GM12878 (cell line): ENCODE measurements around the gene GLB1L3. TPM values are rescaled to one million over a fixed set of nuclear protein-coding genes. Genes with fewer than 3 reads are reported as not detected.

ENCODE experiments used
- ATAC-seq: fragments of 200-7000 bp; cut with Tn5 transposase; 3 replicates; pipeline ENCODE4 v1.9.1; 2020; ENCODE audit warnings: mild to moderate bottlenecking, moderate library complexity
- BruUV-seq: library from RNA; stranded (reverse); fragments of 400-500 nt; replicated peaks from 2 replicates; lab custom pipeline; 2021; lab: Mats Ljungman, UMichigan
- CTCF ChIA-PET: fragments of 300-600 bp; sonication (Branson Sonifier 250); formaldehyde crosslinking; extraction: SDS; loops from one replicate; lab custom pipeline; 2021; ENCODE audit warnings: inconsistent platforms; lab: Yijun Ruan, JAX
- POLR2A ChIA-PET: fragments of 350-600 bp; formaldehyde crosslinking; extraction: SDS; loops from one replicate; lab custom pipeline; 2021; ENCODE audit warnings: inconsistent platforms; lab: Charles Lee
- RAD21 ChIA-PET: fragments of 300-600 bp; sonication (Branson Sonifier 250); formaldehyde crosslinking; loops from one replicate; lab custom pipeline; 2023; ENCODE audit warnings: antibody characterized with exemption; ENCODE audit not compliant: unreplicated experiment; lab: Charles Lee
- SMC1A ChIA-PET: fragments of 300-600 bp; sonication (Branson Sonifier 250); formaldehyde crosslinking; loops from one replicate; lab custom pipeline; 2023; ENCODE audit not compliant: unreplicated experiment, uncharacterized antibody; lab: Charles Lee
- DNase-seq: peaks from one replicate; pipeline ENCODE4 v3.0.0-alpha.2; 2011; ENCODE audit warnings: low read depth, low spot score
- FAIRE-seq: peaks from 3 replicates; lab custom pipeline; 2011; peaks lifted over from hg19 to GRCh38; lab: Jason Lieb, UNC
- H2AFZ ChIP-seq: 2 replicates; pipeline ENCODE4 v1.6.0; 2011; ENCODE audit warnings: low read depth, low read length, control low read depth; ENCODE audit not compliant: control insufficient read depth
- H3K27ac ChIP-seq: 2 replicates; pipeline ENCODE4 v1.5.1; 2011; ENCODE audit warnings: control low read depth; ENCODE audit not compliant: control insufficient read depth, insufficient read depth
- H3K27me3 ChIP-seq, 2 experiments: replicated peaks in 1 of 2; 2 replicates each; pipeline versions ENCODE4 v1.6.0 to v1.6.1; 2011; ENCODE audit warnings: low read length in 1 of 2; ENCODE audit not compliant: control insufficient read depth in 2 of 2, insufficient read depth in 2 of 2
- H3K36me3 ChIP-seq, 2 experiments: 2 replicates each; pipeline ENCODE4 v1.5.1; 2011; ENCODE audit warnings: low read length in 1 of 2; ENCODE audit not compliant: control insufficient read depth in 2 of 2, insufficient read depth in 2 of 2
- H3K4me1 ChIP-seq: 2 replicates; pipeline ENCODE4 v1.6.1; 2011; ENCODE audit warnings: mild to moderate bottlenecking, low read length, moderate library complexity, mixed read lengths; ENCODE audit not compliant: control insufficient read depth, insufficient read depth
- H3K4me2 ChIP-seq: 2 replicates; pipeline ENCODE4 v1.6.0; 2011; ENCODE audit warnings: control low read depth; ENCODE audit not compliant: control insufficient read depth, insufficient read depth
- H3K4me3 ChIP-seq: fragments of 200-600 bp; sonication (generic); 2 replicates; pipeline ENCODE4 v1.5.1; 2016
- H3K79me2 ChIP-seq: 2 replicates; pipeline ENCODE4 v1.6.0; 2011; ENCODE audit warnings: low read length; ENCODE audit not compliant: control insufficient read depth, insufficient read depth
- H3K9ac ChIP-seq: 2 replicates; pipeline ENCODE4 v1.8.0; 2011; ENCODE audit warnings: low read length, control low read depth, mixed read lengths; ENCODE audit not compliant: control insufficient read depth, insufficient read depth
- H3K9me3 ChIP-seq: replicated peaks from 3 replicates; pipeline ENCODE4 v1.5.1; 2011; ENCODE audit warnings: mild to moderate bottlenecking, low read length; ENCODE audit not compliant: control insufficient read depth, insufficient read depth
- H4K20me1 ChIP-seq: 2 replicates; pipeline ENCODE4 v1.6.0; 2011; ENCODE audit not compliant: control insufficient read depth, insufficient read depth
- CHD1 ChIP-seq: IDR thresholded peaks from 2 replicates; pipeline ENCODE4 v1.6.1; 2012; ENCODE audit warnings: low read depth, low read length, improper control_type of control experiment
- ESRRA ChIP-seq: IDR thresholded peaks from 2 replicates; pipeline ENCODE4 v1.6.1; 2012; ENCODE audit warnings: mild to moderate bottlenecking, low read length, improper control_type of control experiment
- IRF4 ChIP-seq: IDR thresholded peaks from 2 replicates; pipeline ENCODE4 v1.6.1; 2011; ENCODE audit warnings: low read depth, low read length
- JUNB ChIP-seq: IDR thresholded peaks from 2 replicates; pipeline ENCODE4 v1.6.1; 2016; ENCODE audit warnings: antibody characterized with exemption, mild to moderate bottlenecking
- KLF5 ChIP-seq: fragments of 450-650 bp; IDR thresholded peaks from 2 replicates; pipeline ENCODE4 v1.6.1; 2014; ENCODE audit warnings: mild to moderate bottlenecking; ENCODE audit not compliant: partially characterized antibody
- NR2C1 ChIP-seq: fragments of 450-650 bp; IDR thresholded peaks from 2 replicates; pipeline ENCODE4 v1.6.1; 2017; ENCODE audit warnings: antibody characterized with exemption, mild to moderate bottlenecking, moderate library complexity
- PBX3 ChIP-seq: IDR thresholded peaks from 2 replicates; pipeline ENCODE4 v1.6.1; 2011; ENCODE audit warnings: mild to moderate bottlenecking, low read depth, low read length, moderate library complexity; ENCODE audit not compliant: insufficient replicate concordance
- RUNX3 ChIP-seq: IDR thresholded peaks from 2 replicates; pipeline ENCODE4 v1.6.1; 2012; ENCODE audit warnings: low read length, inconsistent platforms
- SIN3A ChIP-seq: IDR thresholded peaks from 2 replicates; pipeline ENCODE4 v1.6.1; 2012; ENCODE audit warnings: low read depth, low read length, improper control_type of control experiment
- STAT1 ChIP-seq: fragments of 450-650 bp; conservative IDR thresholded peaks from 2 replicates; pipeline ENCODE4 v1.6.1; 2014; ENCODE audit warnings: antibody characterized with exemption, mild to moderate bottlenecking
- TARDBP ChIP-seq: IDR thresholded peaks from 2 replicates; pipeline ENCODE4 v1.6.1; 2016; ENCODE audit warnings: borderline replicate concordance
- USF1 ChIP-seq: IDR thresholded peaks from 2 replicates; pipeline ENCODE4 v1.6.1; 2011; ENCODE audit warnings: borderline replicate concordance, low read depth, mild to moderate bottlenecking, moderate library complexity, mixed read lengths, low read length; ENCODE audit not compliant: insufficient read depth; ENCODE audit errors: extremely low read length
- WRNIP1 ChIP-seq: IDR thresholded peaks from 2 replicates; pipeline ENCODE4 v1.6.1; 2011; ENCODE audit warnings: low read depth, low read length, improper control_type of control experiment, borderline replicate concordance
- YBX1 ChIP-seq: fragments of 450-650 bp; IDR thresholded peaks from 2 replicates; pipeline ENCODE4 v1.6.1; 2016; ENCODE audit warnings: antibody characterized with exemption
- YY1 ChIP-seq: IDR thresholded peaks from 2 replicates; pipeline ENCODE4 v1.6.1; 2011; ENCODE audit warnings: low read depth, mild to moderate bottlenecking, low read length
- ZBED1 ChIP-seq: IDR thresholded peaks from 2 replicates; pipeline ENCODE4 v1.6.1; 2016; ENCODE audit warnings: borderline replicate concordance
- ZBTB11 ChIP-seq: fragments of 450-650 bp; formaldehyde crosslinking; IDR thresholded peaks from 2 replicates; pipeline ENCODE4 v1.5.0; 2022; ENCODE audit warnings: mild to moderate bottlenecking, missing genetic modification characterization
- WGBS: methylation state at CpG from one replicate; pipeline ENCODE4 v1.1.6; 2016; ENCODE audit warnings: low lambda C conversion rate; ENCODE audit not compliant: insufficient replicate concordance, insufficient coverage; ENCODE audit errors: missing lambda C conversion rate; 5-methylcytosine and 5-hydroxymethylcytosine counted together
- in situ Hi-C: fragments of 300-500 bp; cut with MboI; formaldehyde crosslinking; loops from 9 replicates; pipeline ENCODE4 v1.14.3; 2018; ENCODE audit warnings: mixed read lengths
- intact Hi-C: fragments of 100-400 bp; cut with micrococcal nuclease; formaldehyde crosslinking; loops from one replicate; pipeline ENCODE4 v1.14.2; 2022; ENCODE audit not compliant: unreplicated experiment
- polyA plus RNA-seq, 11 experiments: library from polyadenylated mRNA; depleted of rRNA in 4 of 11; unstranded in 6 of 11; stranded (reverse) in 5 of 11; fragments of >200 nt; fragmentation: Nextera tagmentation in 4 of 11; fragmentation: Illumina TruSeq in 1 of 11; extraction: Ambion mirVana in 4 of 11; extraction: Trizol in 1 of 11; gene quantifications; 1 replicate in 1 of 11; 2 replicates in 10 of 11; pipeline versions ENCODE4 v1.2.1 to v1.2.3, GENCODE V29; 2011 to 2016; ENCODE audit warnings: inconsistent platforms in 2 of 11, missing spikeins in 2 of 11, low read depth in 1 of 11
- total RNA-seq, 4 experiments: library from RNA; depleted of rRNA in 3 of 4; stranded (reverse); fragments of >200 nt in 3 of 4; fragmentation: Illumina TruSeq in 1 of 4; extraction: Trizol in 1 of 4; gene quantifications; 2 replicates each; pipeline versions ENCODE4 v1.2.1 to v1.2.3, GENCODE V29; 2013 to 2021

Gene GLB1L3
- total and polyA plus RNA-seq, 10 of the 15 experiments (the other 5 are each of a cell fraction or from before 2014, with no cell fraction given), result 0.53 to 2.9 (median 1.9) TPM; not detected in 1

GRCh38 chr11:134238956-134239355, 37.2 kb upstream of the GLB1L3 start:
- in situ Hi-C loops, result no loop called here

More at GRCh38 chr11:134238956-134239355, 37.2 kb upstream of the GLB1L3 start:
- RAD21 ChIA-PET, result no interaction called here
- H3K9me3 ChIP-seq, result no peaks in the 10 kb centered on the region
- SMC1A ChIA-PET, result interaction anchor here (2.6 kb wide), 1 partner anchor 10 kb away, joined by 5 read pairs; no protein-coding TSS in a partner anchor
- POLR2A ChIA-PET, result no interaction called here
- H2AFZ ChIP-seq, result no peak overlapping the region
- no peaks in the 10 kb centered on the region for H3K79me2 ChIP-seq
- 92% methylated on average over 5 of the region's 5 CpGs for WGBS
- H3K9ac ChIP-seq, result no peak overlapping the region
- no peak overlapping the region for H3K4me2 ChIP-seq
- no peak overlapping the region for H3K4me3 ChIP-seq
- no peak for ATAC-seq
- H3K4me1 ChIP-seq, result no peaks in the 10 kb centered on the region
- no peaks in the 10 kb centered on the region for H3K27me3 ChIP-seq
- no TSS peak for BruUV-seq
- no peaks in the 10 kb centered on the region for H4K20me1 ChIP-seq
- no peak for DNase-seq
- no peak for FAIRE-seq
- H3K36me3 ChIP-seq, result peaks cover 1 to 6% of the 10 kb centered on the region in 2 experiments; a peak in 3 of 4 replicates
- TF ChIP-seq YBX1 (no peak), TARDBP (no peak), YY1 (no peak), ZBTB11 (CRISPR knock-in tag) (no peak), IRF4 (no peak), PBX3 (no peak), KLF5 (no peak), USF1 (no peak), RUNX3 (no peak), ESRRA (no peak), SIN3A (no peak), STAT1 (no peak), WRNIP1 (no peak), ZBED1 (no peak), CHD1 (no peak), JUNB (no peak), NR2C1 (no peak)
- CTCF ChIA-PET, result interaction anchor here (1.2 to 1.7 kb wide), 2 partner anchors 10 to 32 kb away, joined by 4 to 5 read pairs; no protein-coding TSS in a partner anchor
- no peak overlapping the region for H3K27ac ChIP-seq
- intact Hi-C loops, result no loop called here
